Measurements from ENCODE around the gene PPM1J. TPM values are rescaled to one million over a fixed set of nuclear protein-coding genes. Genes with fewer than 3 reads are reported as not detected.

The PPM1J gene
- total and polyA plus RNA-seq, 9 of the 15 experiments (the other 6 are each of a cell fraction or from before 2014, with no cell fraction given): 0.25 to 10.5 (median 4.2) TPM

- no peaks in the 10 kb centered on the region for H4K20me1 ChIP-seq (replicated peaks; ENCODE audit: control insufficient read depth, insufficient read depth, low read length)
- ChIA-PET POLR2A (interaction anchor here (0.6 to 1.1 kb wide), 3 partner anchors 77 to 184 kb away, joined by 3 read pairs; no protein-coding TSS in a partner anchor), CTCF (ENCODE audit: low intra/inter-chr PET ratio) (interaction anchor here (0.6 kb wide), 1 partner anchor 79 kb away, joined by 3 read pairs; no protein-coding TSS in a partner anchor)
- no peak overlapping the region for H2AFZ ChIP-seq (ENCODE audit: low read depth, low read length)
- H3K79me2 ChIP-seq (ENCODE audit: control insufficient read depth, insufficient read depth, low read length): no peaks in the 10 kb centered on the region
- no peak for FAIRE-seq
- no TSS peak for BruUV-seq (replicated peaks)
- peaks cover 11 to 46% of the 10 kb centered on the region in 2 experiments; a peak in 4 of 5 replicates for H3K27me3 ChIP-seq (ENCODE audit: control insufficient read depth in 2 of 2, insufficient read depth in 2 of 2, low read length in 2 of 2)
- no peaks in the 10 kb centered on the region for H3K36me3 ChIP-seq (ENCODE audit: control insufficient read depth, insufficient read depth, low read length)
- 23% methylated on average over 10 of the region's 10 CpGs for WGBS (ENCODE audit: insufficient coverage, low coverage, missing lambda C conversion rate)
- no peak overlapping the region for H3K4me3 ChIP-seq
- peaks cover 0 to 20% of the 10 kb centered on the region in 2 experiments; a peak in 4 of 5 replicates for H3K4me1 ChIP-seq (replicated peaks in 1 of 2; ENCODE audit: control insufficient read depth in 2 of 2, insufficient read depth in 2 of 2, low read length in 2 of 2)
- H3K9ac ChIP-seq (ENCODE audit: insufficient read depth in 1 of 2, low read depth in 2 of 2, low read length in 2 of 2): no peak overlapping the region
- ATAC-seq: no peak
- no peaks in the 10 kb centered on the region for H3K9me3 ChIP-seq (replicated peaks; ENCODE audit: control insufficient read depth, insufficient read depth, low read depth, low read length)
- in situ Hi-C loops (cut with MboI): loop anchor here (5.0 kb wide), 1 partner anchor 35 kb away; no protein-coding TSS in a partner anchor
- H3K9me1 ChIP-seq (ENCODE audit: control insufficient read depth, insufficient read depth, low read length): no peaks in the 10 kb centered on the region
- intact Hi-C loops (cut with micrococcal nuclease): no loop called here
- no peak for DNase-seq (ENCODE audit: extremely low read depth in 1 of 4, low spot score in 3 of 4)
- no peak overlapping the region for H3K27ac ChIP-seq (ENCODE audit: extremely low read depth, low read depth, low read length)
- no peak overlapping the region for H3K4me2 ChIP-seq (ENCODE audit: insufficient read depth, low read length)
- no peak for TF ChIP-seq ZNF175 (CRISPR knock-in tag; IDR thresholded peaks at IDR 0.05; ENCODE audit: low read depth)
- no peak for TF ChIP-seq RERE (CRISPR knock-in tag; IDR thresholded peaks at IDR 0.05; ENCODE audit: borderline replicate concordance)
- TF ChIP-seq, protein P1, sequence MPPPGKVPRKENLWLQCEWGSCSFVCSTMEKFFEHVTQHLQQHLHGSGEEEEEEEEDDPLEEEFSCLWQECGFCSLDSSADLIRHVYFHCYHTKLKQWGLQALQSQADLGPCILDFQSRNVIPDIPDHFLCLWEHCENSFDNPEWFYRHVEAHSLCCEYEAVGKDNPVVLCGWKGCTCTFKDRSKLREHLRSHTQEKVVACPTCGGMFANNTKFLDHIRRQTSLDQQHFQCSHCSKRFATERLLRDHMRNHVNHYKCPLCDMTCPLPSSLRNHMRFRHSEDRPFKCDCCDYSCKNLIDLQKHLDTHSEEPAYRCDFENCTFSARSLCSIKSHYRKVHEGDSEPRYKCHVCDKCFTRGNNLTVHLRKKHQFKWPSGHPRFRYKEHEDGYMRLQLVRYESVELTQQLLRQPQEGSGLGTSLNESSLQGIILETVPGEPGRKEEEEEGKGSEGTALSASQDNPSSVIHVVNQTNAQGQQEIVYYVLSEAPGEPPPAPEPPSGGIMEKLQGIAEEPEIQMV (tag; conservative IDR thresholded peaks at IDR 0.05; ENCODE audit: low read depth): no peak
- no peak for TF ChIP-seq ZNF766 (CRISPR knock-in tag; conservative IDR thresholded peaks at IDR 0.05)
- TF ChIP-seq XRCC4 (IDR thresholded peaks at IDR 0.05; ENCODE audit: extremely low read depth, insufficient read depth, insufficient read length): no peak
- TF ChIP-seq HNRNPK (IDR thresholded peaks at IDR 0.05; ENCODE audit: low read depth, low read length, poor library complexity, severe bottlenecking): no peak
- no peak for TF ChIP-seq ZBTB5 (IDR thresholded peaks at IDR 0.05)
- TF ChIP-seq MYBL2 (IDR thresholded peaks at IDR 0.05; ENCODE audit: low read depth): no peak
- TF ChIP-seq MYBL2 (CRISPR knock-in tag; IDR thresholded peaks at IDR 0.05; ENCODE audit: borderline replicate concordance): no peak
- TF ChIP-seq SIRT6 (IDR thresholded peaks at IDR 0.05; ENCODE audit: low read depth, low read length): no peak
- TF ChIP-seq TGIF2 (CRISPR knock-in tag; IDR thresholded peaks at IDR 0.05): no peak
- no peak for TF ChIP-seq MEIS2 (IDR thresholded peaks at IDR 0.05; ENCODE audit: partially characterized antibody)
- no peak for TF ChIP-seq CBFA2T3 (IDR thresholded peaks at IDR 0.05)
Observed at GRCh38 chr1:112721966-112722524, 6.9 kb upstream of the PPM1J start.
